Loucy (cell line): Measurements from ENCODE around the gene SLC25A4.

Experiments used
- CTCF ChIP-seq: fragments of 200-600 bp; sonication (generic); conservative IDR thresholded peaks from 2 replicates; pipeline ENCODE4 v1.5.1; 2014; ENCODE audit warnings: mild to moderate bottlenecking, antibody characterized with exemption, low read length
- EZH2phosphoT487 ChIP-seq: fragments of 200-600 bp; IDR thresholded peaks from 2 replicates; pipeline ENCODE4 v1.6.1; 2018; ENCODE audit warnings: antibody characterized with exemption, mild to moderate bottlenecking, moderate library complexity, borderline replicate concordance

GRCh38 chr4:185137233-185137925 lies 5.7 kb upstream of the SLC25A4 start:
- TF ChIP-seq CTCF: no peak
- no peak for TF ChIP-seq EZH2phosphoT487
